ENCODE results near the gene UQCR10. TPM values are rescaled to one million over a fixed set of nuclear protein-coding genes. Genes with fewer than 3 reads are reported as not detected.

Gene UQCR10
- total RNA-seq, 1 experiment from 2014 or later = 114 TPM

DNA sequence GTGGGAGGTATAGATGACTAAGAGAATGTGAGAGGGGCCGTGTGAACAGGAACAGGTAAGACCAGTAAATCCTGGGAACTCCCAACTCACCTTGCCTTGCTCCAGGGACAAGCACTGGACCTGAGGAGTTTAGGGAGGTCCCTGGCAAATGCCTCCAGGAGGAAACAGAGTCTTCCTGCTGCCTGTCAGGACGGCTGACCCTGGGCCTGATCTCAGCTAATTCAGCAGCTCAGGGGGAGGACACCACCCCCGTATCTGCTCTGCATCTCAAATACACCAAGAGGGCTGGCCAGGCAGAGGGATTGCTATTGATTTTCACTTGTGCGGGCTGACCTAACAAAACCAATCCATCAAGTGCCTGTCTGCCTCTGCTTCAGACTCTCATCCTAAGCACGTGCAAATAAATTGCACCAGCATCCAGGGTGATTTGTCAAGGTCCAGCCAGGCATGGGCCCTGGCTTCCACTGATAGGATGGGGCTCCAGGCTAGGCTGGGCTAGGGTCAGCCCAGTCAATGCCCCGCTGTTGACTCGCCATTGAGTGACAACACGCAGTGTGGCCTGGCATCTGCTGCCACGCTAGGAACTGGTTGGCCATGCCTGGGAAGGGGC, 20.3 kb downstream of the UQCR10 start:
- no peak for DNase-seq (ENCODE audit: low spot score)
- in situ Hi-C loops (cut with HindIII; ENCODE audit: low sequenced_read_pairs) = no loop called here

DNA sequence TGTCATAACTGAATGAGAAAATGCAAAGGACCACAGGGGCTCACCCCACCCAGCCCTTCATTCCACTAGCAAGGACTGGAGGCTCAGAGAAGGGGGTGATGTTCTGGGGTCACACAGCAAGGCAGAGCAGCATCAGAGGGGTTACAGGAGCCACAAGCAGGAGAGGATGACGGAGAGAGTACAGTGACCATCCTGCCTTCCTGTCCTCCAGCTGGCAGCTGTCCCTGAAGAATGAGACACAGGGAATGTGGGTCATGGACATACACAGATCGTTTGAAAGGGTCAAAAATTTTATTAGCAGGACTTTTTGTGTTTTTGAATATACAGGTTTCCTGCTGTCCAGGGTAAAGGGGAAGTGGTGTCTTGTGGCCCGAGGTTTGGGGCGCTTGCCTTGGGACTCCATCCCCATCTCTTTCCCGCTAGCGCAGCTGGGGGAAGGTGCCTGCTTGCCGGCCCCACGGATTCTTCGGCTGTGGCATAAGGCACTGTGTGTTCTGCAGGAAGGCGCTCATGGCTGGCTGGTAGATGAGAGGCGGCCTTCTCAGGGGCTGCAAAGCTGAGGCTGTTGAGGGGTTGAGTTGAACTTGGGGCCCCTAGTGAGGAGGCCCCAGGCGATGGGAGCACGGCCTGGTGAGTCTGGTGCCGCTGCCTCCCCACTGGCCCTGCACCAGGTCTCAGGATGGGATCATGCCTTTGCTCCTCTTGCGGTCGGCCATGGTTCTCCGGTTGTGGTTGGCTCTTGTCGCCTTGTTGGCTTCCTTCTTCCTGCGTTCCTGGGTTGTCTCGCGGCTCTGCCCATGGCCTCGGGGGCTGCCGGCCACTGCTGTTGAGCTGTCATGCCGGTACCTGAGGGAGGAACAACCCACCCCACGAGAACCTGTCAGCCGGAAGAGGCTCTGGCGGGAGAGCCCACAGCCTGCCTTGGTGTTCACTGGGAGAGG, 21.4 kb downstream of the UQCR10 start:
- DNase-seq (ENCODE audit: low spot score) = no peak
- in situ Hi-C loops (cut with HindIII; ENCODE audit: low sequenced_read_pairs) = no loop called here

DNA sequence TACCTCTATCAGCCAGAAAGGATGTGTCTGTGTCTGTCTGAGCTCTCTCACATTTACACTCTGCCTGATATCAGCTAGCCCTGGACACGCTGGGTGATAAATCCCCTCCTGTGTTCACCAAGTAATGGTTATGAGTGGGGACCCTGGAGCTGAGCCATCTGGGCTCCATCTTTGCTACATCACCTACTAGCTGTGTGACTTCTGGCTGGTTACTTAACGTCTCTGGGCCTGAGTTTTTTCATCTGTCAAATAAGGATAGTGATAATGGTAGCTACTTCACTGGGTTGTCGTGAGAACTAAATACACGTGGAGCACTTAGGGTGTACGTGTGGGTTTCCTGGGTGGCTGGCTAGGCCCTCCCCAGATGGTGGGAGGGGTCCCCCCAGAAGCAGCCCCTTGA, 22.9 kb downstream of the UQCR10 start:
- in situ Hi-C loops (cut with HindIII; ENCODE audit: low sequenced_read_pairs) = no loop called here
- DNase-seq (ENCODE audit: low spot score) = no peak

DNA sequence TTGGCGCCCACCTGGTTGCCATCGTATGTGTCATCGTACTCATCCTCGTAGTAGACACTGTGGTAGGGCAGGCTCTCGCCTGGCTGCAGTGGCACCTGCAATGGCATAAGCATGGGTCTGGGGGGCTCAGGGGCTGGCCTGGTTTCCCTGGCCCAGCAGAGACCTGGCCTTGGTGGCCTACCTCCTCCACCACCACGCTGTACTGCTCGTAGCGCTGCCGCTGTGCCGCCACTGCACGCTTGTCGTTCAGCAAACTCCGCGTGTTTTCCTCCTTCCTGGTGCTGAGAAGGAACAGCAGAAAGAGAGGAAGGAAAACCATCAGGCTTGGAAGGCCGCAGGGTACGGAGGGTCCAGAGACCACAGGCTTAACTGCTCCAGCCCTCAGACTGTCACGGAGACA, 26.2 kb downstream of the UQCR10 start:
- no peak for DNase-seq (ENCODE audit: low spot score)
- in situ Hi-C loops (cut with HindIII; ENCODE audit: low sequenced_read_pairs) = no loop called here

DNA sequence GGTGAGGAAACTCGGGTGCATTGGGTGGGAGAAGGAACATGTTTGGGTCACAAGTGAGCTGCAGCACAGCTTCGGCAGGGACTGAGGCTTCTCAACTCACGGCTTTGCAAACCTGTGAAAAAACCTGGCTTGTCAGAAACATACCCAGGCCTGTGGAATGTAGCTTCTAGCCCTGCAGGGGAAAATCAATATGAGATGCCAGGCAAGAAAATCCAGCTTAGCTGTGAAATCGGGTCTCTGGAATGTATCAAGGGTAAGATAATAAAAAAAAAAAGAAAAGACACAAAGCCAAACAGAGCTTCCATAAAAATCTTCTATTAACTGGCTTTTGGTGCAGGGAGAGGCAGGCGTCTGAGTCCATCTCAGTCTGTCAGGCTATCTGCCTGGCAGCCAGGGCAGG, 28.5 kb downstream of the UQCR10 start:
- in situ Hi-C loops (cut with HindIII; ENCODE audit: low sequenced_read_pairs) = no loop called here
- no peak for DNase-seq (ENCODE audit: low spot score)

DNA sequence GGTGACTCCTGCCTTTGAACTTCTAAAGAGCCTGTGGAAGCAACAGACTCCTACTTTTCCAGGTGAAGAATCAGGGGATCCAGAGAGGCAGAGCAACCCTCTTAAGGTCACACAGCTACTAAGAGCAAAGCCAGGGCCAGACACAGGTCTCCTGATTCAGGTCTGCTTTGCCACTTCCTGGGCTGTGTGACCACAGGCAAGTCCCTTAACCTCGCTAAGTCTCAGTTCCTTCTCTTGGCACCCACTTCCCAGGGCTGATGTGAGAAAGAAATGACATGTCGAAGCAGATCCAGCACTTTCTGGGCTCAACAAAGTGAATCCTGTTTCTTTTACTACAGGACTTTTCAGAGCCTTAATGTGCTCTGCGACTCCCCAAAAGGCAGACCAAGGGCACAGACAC, 30.2 kb downstream of the UQCR10 start:
- in situ Hi-C loops (cut with HindIII; ENCODE audit: low sequenced_read_pairs) = no loop called here
- DNase-seq (ENCODE audit: low spot score) = no peak

DNA sequence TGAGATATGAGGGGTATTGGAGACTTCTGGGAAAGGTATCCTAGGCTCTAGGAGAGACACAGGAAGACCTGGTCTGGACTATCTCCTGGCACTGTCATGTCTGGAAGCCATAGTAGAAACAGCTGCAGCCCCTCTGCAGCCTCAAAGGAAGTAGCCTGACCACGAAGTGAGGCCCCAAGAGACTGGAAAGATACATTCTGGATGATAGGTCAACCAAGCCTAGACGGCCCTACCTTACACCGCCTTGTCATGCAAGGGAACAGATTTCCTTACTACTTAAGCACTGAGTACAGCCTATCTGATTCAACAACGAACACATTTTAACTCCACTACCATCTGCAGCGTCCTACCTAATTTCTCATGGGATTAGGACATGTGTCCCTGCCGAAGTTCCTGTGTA, 31.1 kb downstream of the UQCR10 start:
- DNase-seq (ENCODE audit: low spot score) = no peak
- in situ Hi-C loops (cut with HindIII; ENCODE audit: low sequenced_read_pairs) = no loop called here

DNA sequence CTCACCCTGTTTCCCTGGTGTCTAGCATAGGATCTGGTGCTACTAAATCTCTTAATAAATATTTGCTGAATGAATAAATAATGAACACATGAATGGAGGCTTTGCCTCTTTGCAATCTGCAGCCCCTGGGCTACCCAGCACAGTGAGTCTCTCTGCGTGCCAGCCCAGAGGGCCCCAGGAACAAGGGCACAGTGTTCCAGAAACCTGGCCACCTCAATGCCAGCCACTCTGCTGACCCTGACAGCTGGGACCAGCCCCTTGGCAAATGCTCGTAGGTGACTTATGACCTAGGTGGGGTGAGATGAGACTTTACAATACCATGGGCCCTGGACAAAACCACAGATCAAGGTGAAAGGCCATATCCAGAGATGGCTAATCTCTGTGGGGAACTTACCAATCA, 31.6 kb downstream of the UQCR10 start:
- in situ Hi-C loops (cut with HindIII; ENCODE audit: low sequenced_read_pairs) = no loop called here
- no peak for DNase-seq (ENCODE audit: low spot score)

DNA sequence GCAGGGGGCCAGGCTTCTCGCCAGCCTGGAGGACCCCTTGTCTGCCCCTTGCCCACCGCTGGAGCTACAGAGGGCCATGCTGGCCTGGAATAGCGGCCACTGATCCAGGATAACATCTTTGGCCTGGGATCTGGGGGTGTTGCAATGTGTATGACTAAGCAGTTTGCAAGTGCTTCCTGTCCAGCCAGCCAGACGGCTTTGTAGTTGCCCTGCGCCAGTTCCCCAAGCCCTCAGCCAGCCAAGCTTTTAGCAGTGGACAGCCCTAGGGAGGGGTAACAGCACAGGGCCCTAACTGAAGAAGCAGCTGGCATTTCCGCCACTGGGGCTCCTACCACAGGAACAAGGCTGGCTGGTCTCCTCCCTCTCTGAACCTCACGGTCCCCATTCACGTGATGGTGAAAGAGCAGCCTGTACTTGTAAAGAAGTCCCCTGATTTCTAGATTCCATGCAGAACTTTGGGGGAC, 32.1 kb downstream of the UQCR10 start:
- DNase-seq (ENCODE audit: low spot score) = peak; percentile 35
- in situ Hi-C loops (cut with HindIII; ENCODE audit: low sequenced_read_pairs) = no loop called here

DNA sequence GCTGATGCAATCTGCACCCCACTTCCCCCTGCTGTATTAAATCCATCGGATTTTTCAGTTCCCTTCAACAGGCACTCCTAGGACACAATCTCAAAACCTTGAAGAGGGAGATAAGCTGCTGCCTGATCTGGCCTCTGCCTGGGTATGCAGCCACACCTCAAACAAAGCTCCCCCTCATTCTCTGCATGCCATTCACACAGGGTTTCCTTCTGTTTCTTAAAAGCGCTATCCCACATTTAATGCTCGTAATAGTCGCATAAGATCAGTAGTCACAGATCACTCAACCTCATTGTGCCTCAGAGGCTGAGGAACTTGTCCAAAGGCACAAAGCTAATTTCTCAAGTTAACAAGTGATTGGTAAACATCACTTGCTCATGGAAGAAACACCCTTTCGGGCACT, 34.0 kb downstream of the UQCR10 start:
- in situ Hi-C loops (cut with HindIII; ENCODE audit: low sequenced_read_pairs) = no loop called here
- no peak for DNase-seq (ENCODE audit: low spot score)

DNA sequence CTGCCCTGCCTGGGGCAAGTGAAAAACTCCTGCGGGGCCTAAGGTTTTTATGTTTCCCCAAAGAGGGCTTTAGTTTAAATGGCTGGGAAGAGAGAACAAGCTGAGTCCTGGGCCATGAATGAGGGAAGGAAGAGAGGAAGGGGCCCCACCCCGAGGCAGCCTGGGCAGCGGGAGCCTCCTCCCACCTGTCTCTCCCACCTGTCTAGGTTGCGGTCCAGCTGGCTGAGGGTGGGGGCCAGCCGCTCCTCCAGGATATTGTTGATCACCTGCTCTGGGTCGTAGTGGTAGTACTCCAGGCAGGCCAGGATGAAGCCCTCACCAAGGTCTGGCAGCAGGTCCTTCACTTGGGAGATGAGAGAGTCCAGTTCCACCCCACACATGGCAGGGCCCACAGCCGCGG, 34.6 kb downstream of the UQCR10 start:
- in situ Hi-C loops (cut with HindIII; ENCODE audit: low sequenced_read_pairs) = no loop called here
- peak; percentile 79 for DNase-seq (ENCODE audit: low spot score)

DNA sequence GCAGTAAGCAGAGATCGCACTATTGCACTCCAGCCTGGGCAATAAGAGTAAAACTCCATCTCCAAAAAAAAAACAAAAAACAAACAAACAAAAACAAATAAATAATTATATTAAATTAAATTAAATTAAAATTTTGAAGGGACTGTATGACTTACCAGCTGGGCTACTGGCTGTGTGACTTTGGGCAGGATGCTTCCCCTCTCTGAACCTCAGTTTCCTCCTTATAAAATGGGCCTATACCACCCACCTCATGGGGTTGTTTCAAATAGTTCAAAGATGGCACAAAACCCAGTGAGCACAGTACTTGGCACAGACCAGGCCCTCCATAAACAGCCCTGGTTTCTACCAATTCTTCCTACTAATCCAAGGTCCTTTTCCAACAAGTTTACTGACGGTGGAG, 36.0 kb downstream of the UQCR10 start:
- no peak for DNase-seq (ENCODE audit: low spot score)
- in situ Hi-C loops (cut with HindIII; ENCODE audit: low sequenced_read_pairs) = no loop called here

DNA sequence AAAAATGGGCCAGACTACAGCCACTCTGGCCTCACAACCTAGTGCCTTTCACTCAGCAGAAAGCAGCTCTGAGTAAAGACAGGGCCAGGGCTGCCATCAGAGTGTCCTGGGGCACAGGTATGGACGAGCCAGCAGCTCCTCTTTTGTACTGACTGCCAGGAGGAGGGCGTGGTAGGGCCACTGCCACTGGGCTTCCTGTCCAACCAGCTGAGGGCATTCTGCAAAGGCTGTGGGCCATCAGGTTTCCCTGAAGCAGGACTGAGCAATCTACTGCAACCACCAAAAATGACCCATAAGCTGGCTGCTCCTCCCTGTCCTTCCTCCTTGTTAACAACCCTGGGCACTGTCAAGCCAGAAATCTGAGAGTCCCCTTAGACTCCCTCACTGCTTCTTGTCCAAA, 37.8 kb downstream of the UQCR10 start:
- in situ Hi-C loops (cut with HindIII; ENCODE audit: low sequenced_read_pairs) = no loop called here
- no peak for DNase-seq (ENCODE audit: low spot score)

DNA sequence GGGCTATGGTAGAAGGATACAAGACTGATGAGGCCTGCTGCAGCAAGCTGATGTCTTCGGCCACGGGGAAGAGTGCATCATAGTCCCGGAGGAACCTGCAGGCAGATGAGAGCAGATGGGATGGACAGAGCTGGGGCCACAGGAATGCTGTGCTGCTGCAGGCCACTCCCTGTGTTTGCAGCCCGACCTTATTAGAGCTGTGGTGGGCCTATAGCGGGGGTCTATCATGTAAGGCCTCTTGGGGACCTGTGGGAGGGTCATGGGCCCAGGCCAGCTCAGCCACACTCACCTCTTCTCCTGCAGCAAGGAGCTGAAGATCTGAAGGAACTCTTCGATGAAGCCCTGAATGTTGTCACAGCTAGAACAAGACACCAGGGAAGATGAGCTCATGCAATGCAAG, 39.0 kb downstream of the UQCR10 start:
- in situ Hi-C loops (cut with HindIII; ENCODE audit: low sequenced_read_pairs) = no loop called here
- DNase-seq (ENCODE audit: low spot score) = no peak

DNA sequence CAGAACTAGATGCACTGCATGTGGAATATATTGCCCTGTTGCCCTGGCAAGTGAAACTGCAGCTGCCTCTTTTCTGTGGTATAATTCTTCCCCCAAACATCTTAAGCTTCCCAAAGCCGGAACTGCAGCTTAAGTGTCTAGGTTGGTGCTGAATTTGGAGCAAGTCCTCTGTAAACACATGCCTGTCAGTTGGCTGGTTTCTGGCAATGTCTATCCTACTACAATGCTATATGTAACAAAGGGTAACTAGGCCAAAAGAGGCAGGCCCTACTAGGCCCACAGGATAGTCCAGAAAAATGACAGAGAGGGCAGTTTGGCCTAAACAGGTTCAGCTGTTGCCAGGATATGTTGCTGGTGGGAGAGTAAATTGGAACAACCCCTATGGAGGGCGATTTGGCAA, 43.0 kb downstream of the UQCR10 start:
- in situ Hi-C loops (cut with HindIII; ENCODE audit: low sequenced_read_pairs) = no loop called here
- DNase-seq (ENCODE audit: low spot score) = no peak

DNA sequence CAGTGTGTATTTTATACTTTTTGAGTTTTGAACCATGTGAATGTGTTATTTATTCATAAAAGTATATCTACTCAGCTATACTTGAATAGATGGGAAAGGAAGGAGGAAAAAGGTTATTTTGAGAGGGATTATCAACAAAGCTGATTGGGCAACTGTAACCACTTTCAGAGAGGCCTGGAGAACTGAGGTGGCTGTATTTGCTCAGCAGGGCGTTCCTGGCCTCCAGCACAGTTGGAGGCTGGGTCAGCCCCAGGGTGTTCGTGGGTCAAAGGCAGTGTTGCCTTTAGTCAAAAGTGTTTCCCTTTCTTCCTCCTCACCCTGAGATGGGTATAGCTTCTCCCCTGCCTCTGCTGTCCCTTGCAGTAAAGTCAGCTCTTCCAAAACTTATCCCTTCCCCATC, 44.2 kb downstream of the UQCR10 start:
- DNase-seq (ENCODE audit: low spot score) = no peak

DNA sequence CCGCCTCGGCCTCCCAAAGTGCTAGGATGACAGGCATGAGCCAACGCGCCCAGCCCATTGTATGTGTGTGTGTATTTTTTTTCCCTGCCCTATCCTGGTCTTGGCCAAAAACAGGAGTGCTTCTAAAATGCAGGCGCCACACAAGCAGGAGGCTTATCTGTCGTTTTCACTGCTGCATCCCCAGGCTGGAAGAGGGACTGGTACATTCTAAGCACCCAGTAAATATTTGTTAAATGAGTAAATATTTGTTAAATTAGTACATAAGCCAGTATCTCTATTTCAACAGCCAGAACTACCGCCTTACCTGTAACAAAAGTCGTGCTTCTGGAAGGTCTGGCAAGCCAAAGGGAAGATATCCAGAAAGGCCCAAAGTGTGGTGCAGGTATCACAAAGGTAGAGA, 46.0 kb downstream of the UQCR10 start:
- in situ Hi-C loops (cut with HindIII; ENCODE audit: low sequenced_read_pairs) = no loop called here
- no peak for DNase-seq (ENCODE audit: low spot score)

More for the DNA sequence above, 44.2 kb downstream of the UQCR10 start:
- in situ Hi-C loops (cut with HindIII; ENCODE audit: low sequenced_read_pairs) = no loop called here

DNA sequence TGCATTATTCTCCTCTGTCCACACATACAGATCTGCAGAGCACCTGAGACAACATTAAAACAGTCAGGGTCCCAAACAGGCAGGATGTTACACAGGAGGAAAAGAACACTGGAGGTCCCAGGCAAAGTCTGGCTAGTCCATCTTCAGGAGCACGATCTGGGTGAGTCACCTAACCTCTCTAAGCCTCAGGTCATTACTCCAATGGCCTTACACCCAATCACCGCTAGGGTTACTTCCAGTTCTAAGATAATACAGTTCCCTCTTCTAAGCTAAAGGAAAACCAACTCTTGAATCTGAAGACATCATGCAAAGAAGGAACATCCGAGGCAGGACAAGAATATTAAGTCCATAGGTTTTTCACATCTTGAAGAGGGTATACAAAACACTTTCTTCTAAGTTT, 46.4 kb downstream of the UQCR10 start:
- DNase-seq (ENCODE audit: low spot score) = no peak
- in situ Hi-C loops (cut with HindIII; ENCODE audit: low sequenced_read_pairs) = no loop called here

DNA sequence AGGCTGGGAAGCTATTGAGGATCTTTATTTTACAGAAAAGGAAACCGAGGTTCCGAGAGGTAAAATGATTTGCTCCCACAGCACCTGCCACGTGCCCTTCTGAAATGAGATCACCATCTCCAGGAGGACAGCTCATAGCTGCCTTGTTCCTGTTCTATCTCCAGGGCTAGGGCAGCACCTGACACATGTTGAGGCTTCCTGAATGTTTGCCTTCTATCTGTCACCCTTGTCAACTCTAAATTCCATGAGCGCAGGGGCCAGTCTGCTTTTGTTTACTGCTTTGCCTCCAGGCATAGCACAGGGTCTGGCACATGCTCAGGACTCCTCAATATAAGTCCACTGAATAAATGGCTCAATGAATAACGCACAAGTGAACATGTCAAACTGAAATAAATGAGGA, 46.8 kb downstream of the UQCR10 start:
- DNase-seq (ENCODE audit: low spot score) = no peak
- in situ Hi-C loops (cut with HindIII; ENCODE audit: low sequenced_read_pairs) = no loop called here

DNA sequence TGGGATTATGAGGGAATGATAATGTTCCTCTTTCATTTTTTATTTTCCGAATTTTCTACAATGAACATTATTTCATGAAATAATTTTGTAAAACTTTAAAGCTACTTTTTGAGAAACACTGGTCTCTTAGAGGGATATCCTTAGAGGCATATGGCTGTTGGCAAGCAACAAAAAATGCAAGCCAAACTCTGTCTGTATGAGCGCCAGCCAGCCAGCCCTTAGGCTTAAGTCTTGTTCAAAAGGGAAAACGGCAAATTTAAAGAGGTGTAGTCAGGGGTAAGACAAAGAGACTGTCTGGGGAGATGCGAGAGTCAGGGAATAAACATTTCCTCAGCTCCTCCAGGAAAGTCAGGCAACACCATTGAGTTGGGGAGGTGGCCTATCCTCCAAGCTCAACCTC, 48.4 kb downstream of the UQCR10 start:
- in situ Hi-C loops (cut with HindIII; ENCODE audit: low sequenced_read_pairs) = no loop called here
- peak; percentile 84 for DNase-seq (ENCODE audit: low spot score)

DNA sequence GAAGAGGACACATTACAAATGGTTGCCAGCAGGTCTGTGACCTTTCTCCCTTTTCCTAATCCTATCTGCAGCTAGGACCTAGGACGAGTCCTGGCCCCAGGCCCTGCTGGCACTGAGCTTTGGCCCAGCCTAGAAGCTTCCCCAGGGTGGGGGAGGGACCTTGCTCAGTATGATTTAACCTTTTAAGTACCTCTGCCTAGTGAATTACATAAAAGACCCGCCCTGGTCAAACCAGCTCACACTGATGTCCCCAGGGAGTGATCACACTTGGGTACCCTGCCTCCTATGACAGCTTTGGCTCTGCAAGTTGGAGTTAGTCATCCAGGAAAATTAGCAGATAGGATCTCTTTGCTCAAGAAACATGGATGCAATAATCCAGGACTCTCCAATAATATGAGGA, 49.0 kb downstream of the UQCR10 start:
- DNase-seq (ENCODE audit: low spot score) = peak; percentile 69
- in situ Hi-C loops (cut with HindIII; ENCODE audit: low sequenced_read_pairs) = no loop called here
